Adrenal gland (tissue), 12 donors: ENCODE data around the gene ARHGAP32. TPM values are rescaled to one million over a fixed set of nuclear protein-coding genes. Genes with fewer than 3 reads are reported as not detected.

Source experiments
- DNase-seq, 7 donors: peaks; one replicate each; pipeline ENCODE4 v3.0.0-alpha.2; 2019 to 2020
- H3K27ac ChIP-seq, 5 donors: fragments of 200-600 bp; sonication (generic) in 4 of 5; 1 replicate in 3 of 5; 2 replicates in 2 of 5; pipeline versions ENCODE4 v1.5.1 to v1.8.0; 2016 to 2020; ENCODE audit warnings: mild to moderate bottlenecking in 1 of 5
- H3K27me3 ChIP-seq: fragments of 200-600 bp; 2 replicates; pipeline ENCODE4 v1.8.0; 2021
- H3K36me3 ChIP-seq, 2 donors: fragments of 200-600 bp; replicated peaks in 1 of 2; 1 replicate in 1 of 2; 2 replicates in 1 of 2; pipeline versions ENCODE4 v1.5.1 to v1.8.0; 2018 to 2022
- H3K4me1 ChIP-seq, 2 donors: fragments of 200-600 bp; replicated peaks in 1 of 2; 1 replicate in 1 of 2; 2 replicates in 1 of 2; pipeline versions ENCODE4 v1.5.1 to v1.8.0; 2018 to 2021
- H3K4me3 ChIP-seq, 4 donors: fragments of 200-600 bp; sonication (generic) in 3 of 4; one replicate each; pipeline ENCODE4 v1.5.1; 2016 to 2018
- H3K9me3 ChIP-seq, 3 donors: fragments of 200-600 bp; sonication (generic) in 1 of 3; replicated peaks in 1 of 3; 1 replicate in 2 of 3; 2 replicates in 1 of 3; pipeline versions ENCODE4 v1.5.1 to v1.8.0; 2016 to 2021
- POLR2A ChIP-seq, 2 donors: fragments of 450-650 bp; IDR thresholded peaks; one replicate each; pipeline ENCODE4 v1.6.1; 2017; ENCODE audit warnings: antibody characterized with exemption in 2 of 2, mild to moderate bottlenecking in 2 of 2, moderate library complexity in 1 of 2
- WGBS, 4 donors: extraction: QIAGEN DNeasy Blood & Tissue Kit in 2 of 4; methylation state at CpG; one replicate each; pipeline versions ENCODE4 v1.1.5 to v1.1.7; 2013 to 2017; 5-methylcytosine and 5-hydroxymethylcytosine counted together
- intact Hi-C, 2 donors: fragments of 100-400 bp; cut with DNase I; formaldehyde crosslinking; loops; one replicate each; pipeline versions ENCODE4 v1.14.1 to v1.15.0; 2022 to 2023
- polyA plus RNA-seq, 3 donors: library from polyadenylated mRNA; stranded (reverse); fragments of 200-250 nt in 2 of 3; fragments of 350-450 nt in 1 of 3; fragmentation: Illumina TruSeq in 1 of 3; extraction: RNeasy Lipid Tissue Mini Kit (QIAGEN cat#74804) in 1 of 3; gene quantifications; one replicate each; pipeline ENCODE4 v1.2.3, GENCODE V29; 2013 to 2014
- total RNA-seq, 9 donors: library from RNA; depleted of rRNA in 4 of 9; stranded (reverse); fragments of >200 nt in 4 of 9; fragments of 120-200 nt in 1 of 9; fragmentation: NEBNext Ultra II Directional in 1 of 9; extraction: Animal tissue kit (Norgen Biotek cat#: 25700) in 1 of 9; gene quantifications; one replicate each; pipeline versions ENCODE4 v1.1.0 to v1.2.4, GENCODE V29; 2013 to 2023
- TF ChIP-seq, protein P1 (sequence below), 6 experiments: fragments of 450-650 bp in 4 of 6; fragments of 200-600 bp in 2 of 6; sonication (generic) in 1 of 6; IDR thresholded peaks; 1 replicate in 5 of 6; 2 replicates in 1 of 6; pipeline versions ENCODE4 v1.5.1 to v1.8.0; 2016 to 2021; ENCODE audit warnings: antibody characterized with exemption in 6 of 6, mild to moderate bottlenecking in 2 of 6, moderate library complexity in 1 of 6
- donor health status: healthy with polysubstance abuse.
- donor health status: Bipolar disorder and iron deficiency.
- donor health status: DM: yes; HTN: yes; CAD: no.
- donor health status: DM: no; HTN: no; CAD: no.
- donor health status: DM: no; HTN: no; CAD: no.
- donor health status: DM: yes; HTN: yes; CAD: no.

Gene ARHGAP32
- total and polyA plus RNA-seq, 12 donors = 4.0 to 50.4 (median 26.2) TPM

DNA sequence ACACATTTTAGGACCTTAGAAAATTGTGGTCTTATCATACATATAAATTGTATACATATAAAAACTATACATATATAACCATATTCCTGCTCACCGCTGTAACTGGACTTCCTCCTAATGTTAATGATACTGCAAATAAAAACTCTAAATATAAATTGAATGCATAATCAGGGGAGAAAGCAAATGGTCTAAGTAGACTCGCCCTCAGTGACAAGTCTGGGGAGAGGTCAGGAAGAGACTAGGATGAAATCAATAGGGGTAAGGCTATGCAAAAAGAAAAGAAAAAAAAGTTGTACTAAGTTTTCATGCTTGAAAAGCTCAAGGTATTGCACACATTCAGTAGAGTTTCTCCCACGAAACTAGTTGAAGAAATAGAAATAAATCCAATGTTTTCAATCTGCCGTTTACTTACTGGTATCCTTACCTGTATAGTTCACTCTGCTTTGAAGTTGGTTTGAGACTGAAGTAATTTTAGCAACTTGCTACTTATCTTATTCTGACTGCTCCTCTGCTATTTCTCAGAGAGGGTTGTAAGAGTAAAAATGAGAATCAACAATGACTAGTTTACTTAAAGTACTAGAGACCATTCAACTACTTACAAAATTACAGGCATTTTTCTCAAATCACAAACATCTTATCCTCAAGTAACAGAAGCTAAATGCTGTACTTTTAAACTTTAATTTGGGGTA, 12.2 kb upstream of the ARHGAP32 start:
- peaks cover 0 to 16% of the 10 kb centered on the region in 2 donors for H3K4me1 ChIP-seq
- 92 to 95% (median 93%) methylated on average over 4 of the region's 4 CpGs for WGBS, 4 donors
- no peak for TF ChIP-seq POLR2A (IDR thresholded peaks at IDR 0.05)
- TF ChIP-seq, protein P1, sequence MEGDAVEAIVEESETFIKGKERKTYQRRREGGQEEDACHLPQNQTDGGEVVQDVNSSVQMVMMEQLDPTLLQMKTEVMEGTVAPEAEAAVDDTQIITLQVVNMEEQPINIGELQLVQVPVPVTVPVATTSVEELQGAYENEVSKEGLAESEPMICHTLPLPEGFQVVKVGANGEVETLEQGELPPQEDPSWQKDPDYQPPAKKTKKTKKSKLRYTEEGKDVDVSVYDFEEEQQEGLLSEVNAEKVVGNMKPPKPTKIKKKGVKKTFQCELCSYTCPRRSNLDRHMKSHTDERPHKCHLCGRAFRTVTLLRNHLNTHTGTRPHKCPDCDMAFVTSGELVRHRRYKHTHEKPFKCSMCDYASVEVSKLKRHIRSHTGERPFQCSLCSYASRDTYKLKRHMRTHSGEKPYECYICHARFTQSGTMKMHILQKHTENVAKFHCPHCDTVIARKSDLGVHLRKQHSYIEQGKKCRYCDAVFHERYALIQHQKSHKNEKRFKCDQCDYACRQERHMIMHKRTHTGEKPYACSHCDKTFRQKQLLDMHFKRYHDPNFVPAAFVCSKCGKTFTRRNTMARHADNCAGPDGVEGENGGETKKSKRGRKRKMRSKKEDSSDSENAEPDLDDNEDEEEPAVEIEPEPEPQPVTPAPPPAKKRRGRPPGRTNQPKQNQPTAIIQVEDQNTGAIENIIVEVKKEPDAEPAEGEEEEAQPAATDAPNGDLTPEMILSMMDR (IDR thresholded peaks at IDR 0.05) = no peak
- no peak for DNase-seq
- no peaks in the 10 kb centered on the region for H3K36me3 ChIP-seq
- H3K27me3 ChIP-seq = no peaks in the 10 kb centered on the region
- H3K27ac ChIP-seq = no peak overlapping the region
- intact Hi-C loops = no loop called here
- H3K9me3 ChIP-seq = no peaks in the 10 kb centered on the region
- H3K4me3 ChIP-seq = no peak overlapping the region

DNA sequence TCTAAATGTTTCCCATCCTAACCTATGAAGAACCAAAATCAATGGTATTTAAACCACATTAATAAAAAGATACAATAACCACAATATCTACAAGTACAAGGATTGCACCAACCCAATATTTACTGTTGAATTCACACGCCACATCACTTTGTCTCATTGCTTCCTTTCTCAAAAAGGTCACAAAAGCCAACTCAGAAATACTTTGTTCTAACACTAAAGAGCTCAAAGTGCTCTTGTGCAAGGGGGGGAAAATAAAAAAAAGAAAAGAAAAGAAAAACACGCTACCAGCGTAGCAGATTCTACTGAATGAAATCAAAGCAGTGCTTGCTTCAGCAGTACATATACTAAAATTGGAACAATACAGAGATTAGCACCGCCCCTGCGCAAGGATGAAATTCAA, 10.5 kb upstream of the ARHGAP32 start:
- H3K27me3 ChIP-seq = no peaks in the 10 kb centered on the region
- no peaks in the 10 kb centered on the region for H3K4me1 ChIP-seq
- H3K4me3 ChIP-seq = no peak overlapping the region
- 73 to 93% (median 90%) methylated on average over 5 of the region's 5 CpGs for WGBS, 4 donors
- no peaks in the 10 kb centered on the region for H3K36me3 ChIP-seq
- TF ChIP-seq, protein P1 (IDR thresholded peaks at IDR 0.05) = no peak
- no peak for TF ChIP-seq POLR2A (IDR thresholded peaks at IDR 0.05)
- no peaks in the 10 kb centered on the region for H3K9me3 ChIP-seq
- intact Hi-C loops = no loop called here
- no peak overlapping the region for H3K27ac ChIP-seq
- DNase-seq = no peak

DNA sequence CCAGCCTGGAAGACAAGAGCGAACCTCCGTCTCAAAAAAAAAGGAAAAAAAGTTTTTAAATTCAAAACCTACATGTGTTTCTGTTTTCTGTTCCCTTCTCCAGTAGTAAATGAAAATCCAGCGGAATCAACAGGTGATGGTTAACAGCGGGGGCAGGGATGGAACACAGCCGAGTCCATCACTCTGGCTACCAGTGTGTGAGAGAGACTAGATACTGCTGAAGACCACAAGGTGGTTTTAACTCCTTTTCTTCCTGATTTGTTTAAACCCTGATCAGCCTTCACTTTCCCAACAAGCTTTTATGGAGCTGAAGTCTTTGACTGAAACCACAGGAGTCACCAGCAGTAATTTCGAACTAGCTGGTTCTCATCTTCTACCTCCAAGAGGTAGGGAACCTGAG, 3.6 kb upstream of the ARHGAP32 start:
- no peak overlapping the region for H3K27ac ChIP-seq
- H3K36me3 ChIP-seq = no peaks in the 10 kb centered on the region
- H3K9me3 ChIP-seq = no peaks in the 10 kb centered on the region
- 89 to 97% (median 95%) methylated on average over 6 of the region's 6 CpGs for WGBS, 4 donors
- intact Hi-C loops = no loop called here
- no peak overlapping the region for H3K4me3 ChIP-seq
- DNase-seq = no peak
- no peaks in the 10 kb centered on the region for H3K4me1 ChIP-seq
- H3K27me3 ChIP-seq = no peaks in the 10 kb centered on the region
- TF ChIP-seq POLR2A (IDR thresholded peaks at IDR 0.05) = no peak
- TF ChIP-seq, protein P1 (IDR thresholded peaks at IDR 0.05) = no peak

DNA sequence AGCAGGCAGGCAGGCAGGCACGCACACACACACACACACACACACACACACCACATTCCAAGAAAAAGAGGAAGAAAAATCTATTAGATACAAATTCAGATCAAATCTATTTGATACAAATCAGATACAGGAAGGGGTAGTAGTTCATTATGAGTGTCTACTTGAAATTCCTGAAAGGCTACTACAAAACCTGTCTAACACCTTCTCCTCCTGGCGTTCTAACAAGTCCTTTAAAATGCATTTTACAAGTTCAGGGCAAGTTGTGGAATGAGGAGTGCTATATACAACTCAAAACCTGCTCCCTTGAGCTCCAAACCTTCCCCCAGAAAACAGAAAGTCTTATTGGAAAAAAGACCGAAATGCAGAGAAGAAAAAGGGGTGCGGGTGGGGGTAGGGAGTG, 476 bp downstream of the ARHGAP32 start:
- Histone ChIP-seq H3K4me3 (no peak overlapping the region), H3K4me1 (peaks cover 0 to 11% of the 10 kb centered on the region in 2 donors), H3K36me3 (no peaks in the 10 kb centered on the region), H3K27me3 (no peaks in the 10 kb centered on the region), H3K27ac (no peak overlapping the region), H3K9me3 (peaks cover 0 to 2% (median 0%) of the 10 kb centered on the region in 3 donors)
- 70 to 80% (median 74%) methylated on average over 4 of the region's 4 CpGs for WGBS, 4 donors
- DNase-seq = no peak
- intact Hi-C loops = no loop called here
- TF ChIP-seq POLR2A (IDR thresholded peaks at IDR 0.05) = no peak
- TF ChIP-seq, protein P1 (IDR thresholded peaks at IDR 0.05) = no peak
